GM23338 (cell line): ENCODE data around the gene ASTL. TPM values are rescaled to one million over a fixed set of nuclear protein-coding genes. Genes with fewer than 3 reads are reported as not detected.

Experiments
- ATAC-seq: fragments of 200-7000 bp; cut with Tn5 transposase; 3 replicates; pipeline ENCODE4 v1.9.1; 2020
- DNase-seq: peaks from one replicate; pipeline ENCODE4 v3.0.0-alpha.2; 2015; ENCODE audit warnings: low spot score
- H2AFZ ChIP-seq: fragments of 200-600 bp; sonication (generic); 2 replicates; pipeline ENCODE4 v1.8.0; 2016; ENCODE audit warnings: antibody characterized with exemption, mild to moderate bottlenecking, moderate library complexity
- H3F3A ChIP-seq: fragments of 200-600 bp; sonication (generic); replicated peaks from 2 replicates; pipeline ENCODE4 v1.8.0; 2017; ENCODE audit warnings: antibody characterized with exemption, mixed run types, low read depth
- H3K27ac ChIP-seq: fragments of 200-600 bp; sonication (generic); 2 replicates; pipeline ENCODE4 v1.6.1; 2016; ENCODE audit warnings: low read depth
- H3K27me3 ChIP-seq: fragments of 200-600 bp; sonication (generic); 2 replicates; pipeline ENCODE4 v1.8.0; 2016; ENCODE audit warnings: mild to moderate bottlenecking, mixed run types, moderate library complexity; ENCODE audit not compliant: insufficient read depth
- H3K36me3 ChIP-seq: fragments of 200-600 bp; sonication (generic); 2 replicates; pipeline ENCODE4 v1.8.0; 2016; ENCODE audit warnings: mild to moderate bottlenecking; ENCODE audit not compliant: insufficient read depth
- H3K4me1 ChIP-seq: fragments of 200-600 bp; sonication (generic); 2 replicates; pipeline ENCODE4 v1.8.0; 2016; ENCODE audit warnings: mild to moderate bottlenecking, moderate library complexity; ENCODE audit not compliant: insufficient read depth
- H3K4me2 ChIP-seq: fragments of 200-600 bp; sonication (generic); 2 replicates; pipeline ENCODE4 v1.7.1; 2017; ENCODE audit warnings: mixed run types
- H3K4me3 ChIP-seq: fragments of 200-600 bp; sonication (generic); 2 replicates; pipeline ENCODE4 v1.6.1; 2016; ENCODE audit warnings: mixed run types
- H3K79me2 ChIP-seq: fragments of 200-600 bp; sonication (generic); replicated peaks from 2 replicates; pipeline ENCODE4 v1.8.0; 2017; ENCODE audit warnings: mild to moderate bottlenecking; ENCODE audit not compliant: insufficient read depth
- H3K9me2 ChIP-seq: fragments of 200-600 bp; sonication (generic); 2 replicates; pipeline ENCODE4 v1.8.0; 2017; ENCODE audit not compliant: insufficient read depth
- H4K20me1 ChIP-seq: fragments of 200-600 bp; sonication (generic); replicated peaks from 2 replicates; pipeline ENCODE4 v1.8.0; 2017; ENCODE audit warnings: mild to moderate bottlenecking; ENCODE audit not compliant: insufficient read depth
- H3K27ac Mint-ChIP-seq: 2 replicates; pipeline ENCODE4 v1.8.0; 2020; ENCODE audit warnings: inconsistent platforms, mild to moderate bottlenecking, moderate library complexity, mixed read lengths
- H3K27me3 Mint-ChIP-seq: 3 replicates; pipeline ENCODE4 v1.8.0; 2022; ENCODE audit warnings: low read depth, mild to moderate bottlenecking, moderate library complexity, mixed read lengths, inconsistent platforms; ENCODE audit not compliant: insufficient read depth, poor library complexity
- H3K36me3 Mint-ChIP-seq: 3 replicates; pipeline ENCODE4 v1.8.0; 2021; ENCODE audit warnings: low read depth, mild to moderate bottlenecking, inconsistent platforms, moderate library complexity, mixed read lengths
- H3K4me1 Mint-ChIP-seq: 3 replicates; pipeline ENCODE4 v1.8.0; 2020; ENCODE audit warnings: mild to moderate bottlenecking, inconsistent platforms, mixed read lengths
- H3K4me3 Mint-ChIP-seq: 3 replicates; pipeline ENCODE4 v1.8.0; 2021; ENCODE audit warnings: moderate library complexity, mild to moderate bottlenecking, inconsistent platforms, mixed read lengths
- H3K9me3 Mint-ChIP-seq: 3 replicates; pipeline ENCODE4 v1.8.0; 2020; ENCODE audit warnings: moderate library complexity, mild to moderate bottlenecking, inconsistent platforms, mixed read lengths
- POLR2AphosphoS5 ChIP-seq: IDR thresholded peaks from 2 replicates; pipeline ENCODE4 v1.6.1; 2016; ENCODE audit warnings: antibody characterized with exemption, low read depth
- ZNF331 ChIP-seq: fragments of 250-450 bp; sonication (Bioruptor Pico); IDR thresholded peaks from 2 replicates; pipeline ENCODE4 v1.5.0; 2020; ENCODE audit warnings: low read depth, mild to moderate bottlenecking, moderate library complexity
- polyA plus RNA-seq: library from polyadenylated mRNA; unstranded; fragments of >200 nt; fragmentation: Nextera tagmentation; extraction: Ambion mirVana; gene quantifications from 2 replicates; pipeline ENCODE4 v1.2.1, GENCODE V29; 2016
- total RNA-seq: library from RNA; depleted of rRNA; stranded (reverse); fragments of >200 nt; shearing (Covaris generic); gene quantifications from 2 replicates; pipeline ENCODE4 v1.2.3, GENCODE V29; 2014
- TF ChIP-seq, protein P1 (sequence below): fragments of 250-450 bp; sonication (Bioruptor Pico); IDR thresholded peaks from 2 replicates; pipeline ENCODE4 v1.5.0; 2020; ENCODE audit warnings: mild to moderate bottlenecking, moderate library complexity

Gene ASTL
- total and polyA plus RNA-seq, 2 experiments from 2014 or later, result 0.23 TPM; not detected in 1

DNA sequence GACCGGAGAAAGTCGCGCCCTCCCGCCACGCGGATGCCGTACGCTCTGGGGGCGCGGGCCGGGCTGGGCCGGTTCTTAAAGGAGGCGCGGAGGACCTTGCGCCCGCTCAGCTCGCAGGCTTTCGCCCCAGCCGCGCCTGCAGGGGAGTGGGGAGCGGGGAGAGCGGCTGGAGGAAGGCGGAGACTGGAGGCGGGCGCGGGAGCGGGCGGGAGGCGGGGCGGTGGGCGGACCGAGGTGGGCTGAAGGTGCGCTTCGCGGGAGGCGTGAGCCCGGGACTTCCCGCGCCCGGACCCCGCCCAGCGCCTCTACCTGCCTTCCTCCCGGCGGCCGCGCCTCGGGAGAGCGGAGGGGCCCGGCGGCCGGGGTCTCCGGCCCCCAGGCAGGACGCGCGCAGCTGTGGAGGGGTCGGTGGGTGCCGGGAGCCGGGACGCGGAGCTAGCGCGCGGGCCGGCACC, 21.9 kb downstream of the ASTL start, which contains the start of gene ADRA2B:
Gene ADRA2B, minus strand, starts transcription at position 148 of the 455 bp plus-strand sequence. CDS start 422 bp downstream, outside the sequence.
- Mint-ChIP-seq H3K36me3 (no peaks in the 10 kb centered on the region; the same call in 2 of the 3 replicates), H3K9me3 (peaks cover 4% of the 10 kb centered on the region; the same call in 2 of the 3 replicates), H3K4me3 (peak within 1 kb of the TSS; percentile 74), H3K4me1 (peaks cover 29% of the 10 kb centered on the region), H3K27ac (no peak within 1 kb of the TSS), H3K27me3 (peaks cover 33% of the 10 kb centered on the region)
- DNase-seq (peak; percentile 92), ATAC-seq (peak; percentile 67)
- no peaks in the 10 kb centered on the region for H3K36me3 ChIP-seq
- H3K27ac ChIP-seq, result no peak within 1 kb of the TSS
- peak within 1 kb of the TSS; percentile 83 for H2AFZ ChIP-seq
- no peaks in the 10 kb centered on the region for H3K9me2 ChIP-seq
- peaks cover 27% of the 10 kb centered on the region for H3K27me3 ChIP-seq
- peaks cover 6% of the 10 kb centered on the region; the same call in 1 of the 2 replicates for H3K4me1 ChIP-seq
- no peaks in the 10 kb centered on the region for H3F3A ChIP-seq
- H4K20me1 ChIP-seq, result no peaks in the 10 kb centered on the region
- TF ChIP-seq POLR2AphosphoS5, result peak; percentile 78
- TF ChIP-seq, protein P1, sequence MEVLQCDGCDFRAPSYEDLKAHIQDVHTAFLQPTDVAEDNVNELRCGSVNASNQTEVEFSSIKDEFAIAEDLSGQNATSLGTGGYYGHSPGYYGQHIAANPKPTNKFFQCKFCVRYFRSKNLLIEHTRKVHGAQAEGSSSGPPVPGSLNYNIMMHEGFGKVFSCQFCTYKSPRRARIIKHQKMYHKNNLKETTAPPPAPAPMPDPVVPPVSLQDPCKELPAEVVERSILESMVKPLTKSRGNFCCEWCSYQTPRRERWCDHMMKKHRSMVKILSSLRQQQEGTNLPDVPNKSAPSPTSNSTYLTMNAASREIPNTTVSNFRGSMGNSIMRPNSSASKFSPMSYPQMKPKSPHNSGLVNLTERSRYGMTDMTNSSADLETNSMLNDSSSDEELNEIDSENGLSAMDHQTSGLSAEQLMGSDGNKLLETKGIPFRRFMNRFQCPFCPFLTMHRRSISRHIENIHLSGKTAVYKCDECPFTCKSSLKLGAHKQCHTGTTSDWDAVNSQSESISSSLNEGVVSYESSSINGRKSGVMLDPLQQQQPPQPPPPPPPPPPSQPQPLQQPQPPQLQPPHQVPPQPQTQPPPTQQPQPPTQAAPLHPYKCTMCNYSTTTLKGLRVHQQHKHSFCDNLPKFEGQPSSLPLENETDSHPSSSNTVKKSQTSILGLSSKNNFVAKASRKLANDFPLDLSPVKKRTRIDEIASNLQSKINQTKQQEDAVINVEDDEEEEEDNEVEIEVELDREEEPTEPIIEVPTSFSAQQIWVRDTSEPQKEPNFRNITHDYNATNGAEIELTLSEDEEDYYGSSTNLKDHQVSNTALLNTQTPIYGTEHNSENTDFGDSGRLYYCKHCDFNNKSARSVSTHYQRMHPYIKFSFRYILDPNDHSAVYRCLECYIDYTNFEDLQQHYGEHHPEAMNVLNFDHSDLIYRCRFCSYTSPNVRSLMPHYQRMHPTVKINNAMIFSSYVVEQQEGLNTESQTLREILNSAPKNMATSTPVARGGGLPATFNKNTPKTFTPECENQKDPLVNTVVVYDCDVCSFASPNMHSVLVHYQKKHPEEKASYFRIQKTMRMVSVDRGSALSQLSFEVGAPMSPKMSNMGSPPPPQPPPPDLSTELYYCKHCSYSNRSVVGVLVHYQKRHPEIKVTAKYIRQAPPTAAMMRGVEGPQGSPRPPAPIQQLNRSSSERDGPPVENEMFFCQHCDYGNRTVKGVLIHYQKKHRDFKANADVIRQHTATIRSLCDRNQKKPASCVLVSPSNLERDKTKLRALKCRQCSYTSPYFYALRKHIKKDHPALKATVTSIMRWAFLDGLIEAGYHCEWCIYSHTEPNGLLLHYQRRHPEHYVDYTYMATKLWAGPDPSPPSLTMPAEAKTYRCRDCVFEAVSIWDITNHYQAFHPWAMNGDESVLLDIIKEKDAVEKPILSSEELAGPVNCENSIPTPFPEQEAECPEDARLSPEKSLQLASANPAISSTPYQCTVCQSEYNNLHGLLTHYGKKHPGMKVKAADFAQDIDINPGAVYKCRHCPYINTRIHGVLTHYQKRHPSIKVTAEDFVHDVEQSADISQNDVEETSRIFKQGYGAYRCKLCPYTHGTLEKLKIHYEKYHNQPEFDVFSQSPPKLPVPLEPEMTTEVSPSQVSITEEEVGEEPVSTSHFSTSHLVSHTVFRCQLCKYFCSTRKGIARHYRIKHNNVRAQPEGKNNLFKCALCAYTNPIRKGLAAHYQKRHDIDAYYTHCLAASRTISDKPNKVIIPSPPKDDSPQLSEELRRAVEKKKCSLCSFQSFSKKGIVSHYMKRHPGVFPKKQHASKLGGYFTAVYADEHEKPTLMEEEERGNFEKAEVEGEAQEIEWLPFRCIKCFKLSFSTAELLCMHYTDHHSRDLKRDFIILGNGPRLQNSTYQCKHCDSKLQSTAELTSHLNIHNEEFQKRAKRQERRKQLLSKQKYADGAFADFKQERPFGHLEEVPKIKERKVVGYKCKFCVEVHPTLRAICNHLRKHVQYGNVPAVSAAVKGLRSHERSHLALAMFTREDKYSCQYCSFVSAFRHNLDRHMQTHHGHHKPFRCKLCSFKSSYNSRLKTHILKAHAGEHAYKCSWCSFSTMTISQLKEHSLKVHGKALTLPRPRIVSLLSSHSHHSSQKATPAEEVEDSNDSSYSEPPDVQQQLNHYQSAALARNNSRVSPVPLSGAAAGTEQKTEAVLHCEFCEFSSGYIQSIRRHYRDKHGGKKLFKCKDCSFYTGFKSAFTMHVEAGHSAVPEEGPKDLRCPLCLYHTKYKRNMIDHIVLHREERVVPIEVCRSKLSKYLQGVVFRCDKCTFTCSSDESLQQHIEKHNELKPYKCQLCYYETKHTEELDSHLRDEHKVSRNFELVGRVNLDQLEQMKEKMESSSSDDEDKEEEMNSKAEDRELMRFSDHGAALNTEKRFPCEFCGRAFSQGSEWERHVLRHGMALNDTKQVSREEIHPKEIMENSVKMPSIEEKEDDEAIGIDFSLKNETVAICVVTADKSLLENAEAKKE (CRISPR knock-in tag), result no peak
- H3K4me2 ChIP-seq, result peak within 1 kb of the TSS; percentile 88
- no peaks in the 10 kb centered on the region for H3K79me2 ChIP-seq
- peak within 1 kb of the TSS; percentile 74 for H3K4me3 ChIP-seq

- no peak overlapping the region for H3K27ac Mint-ChIP-seq
- TF ChIP-seq ZNF331 (CRISPR knock-in tag), result no peak
- H3K27me3 Mint-ChIP-seq, result peaks cover 34% of the 10 kb centered on the region
- Histone ChIP-seq H3K9me2 (no peaks in the 10 kb centered on the region), H3K36me3 (no peaks in the 10 kb centered on the region), H3K4me2 (peak overlapping the region; percentile 88), H3K27ac (no peak overlapping the region), H3K4me1 (peaks cover 6% of the 10 kb centered on the region; the same call in 1 of the 2 replicates), H2AFZ (peak overlapping the region; percentile 83), H3F3A (no peaks in the 10 kb centered on the region), H3K79me2 (no peaks in the 10 kb centered on the region), H3K27me3 (peaks cover 27% of the 10 kb centered on the region), H4K20me1 (no peaks in the 10 kb centered on the region), H3K4me3 (peak overlapping the region; percentile 74)
- DNase-seq, result peak; percentile 49
- H3K9me3 Mint-ChIP-seq, result peaks cover 4% of the 10 kb centered on the region; the same call in 2 of the 3 replicates
- peak overlapping the region; percentile 74 for H3K4me3 Mint-ChIP-seq
- no peaks in the 10 kb centered on the region; the same call in 2 of the 3 replicates for H3K36me3 Mint-ChIP-seq
- peaks cover 29% of the 10 kb centered on the region for H3K4me1 Mint-ChIP-seq
- ATAC-seq, result peak; percentile 27
Measured at GRCh38 chr2:96115631-96116423, 22.5 kb downstream of the ASTL start.
